Measurements from ENCODE around the gene NARS2.

DNA sequence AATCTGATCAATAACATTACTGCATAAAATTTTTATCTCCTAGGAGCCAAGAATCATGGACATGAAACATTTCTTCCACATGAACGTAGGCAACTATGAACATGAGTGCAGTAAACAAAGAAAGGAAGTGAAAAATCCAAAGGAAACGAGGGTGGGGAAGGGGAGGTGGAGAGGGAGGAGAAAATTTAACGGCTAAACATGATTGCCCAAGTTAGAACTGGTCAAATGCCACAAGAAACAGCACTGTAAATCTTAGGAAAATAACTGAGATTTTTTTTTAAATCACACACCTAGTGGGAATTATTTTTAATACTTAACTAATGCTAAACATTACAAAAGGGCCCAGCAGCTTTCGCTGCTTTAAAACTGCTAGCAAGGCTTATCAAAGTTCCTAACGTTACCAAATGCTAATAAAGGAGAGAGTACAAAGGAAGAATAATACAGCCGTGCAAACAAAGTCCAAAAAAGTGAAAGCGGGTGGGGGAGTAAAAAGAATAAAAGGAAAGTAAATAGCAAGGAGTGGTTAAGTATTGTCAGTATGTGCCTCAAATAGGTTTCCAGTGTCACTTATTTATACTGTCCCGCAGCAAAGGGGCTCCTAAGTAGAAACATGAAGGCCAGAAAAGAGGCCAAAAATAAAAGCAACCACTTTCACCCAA lies 13.7 kb downstream of the NARS2 start:
- TF ChIP-seq CTCF (IDR thresholded peaks at IDR 0.05 in 4 of 5, conservative IDR thresholded peaks at IDR 0.05 in 1 of 5) (no peak), POLR2A (IDR thresholded peaks at IDR 0.05) (no peak)
